ENCODE data around the gene CAMSAP2.

The CAMSAP2 gene

DNA sequence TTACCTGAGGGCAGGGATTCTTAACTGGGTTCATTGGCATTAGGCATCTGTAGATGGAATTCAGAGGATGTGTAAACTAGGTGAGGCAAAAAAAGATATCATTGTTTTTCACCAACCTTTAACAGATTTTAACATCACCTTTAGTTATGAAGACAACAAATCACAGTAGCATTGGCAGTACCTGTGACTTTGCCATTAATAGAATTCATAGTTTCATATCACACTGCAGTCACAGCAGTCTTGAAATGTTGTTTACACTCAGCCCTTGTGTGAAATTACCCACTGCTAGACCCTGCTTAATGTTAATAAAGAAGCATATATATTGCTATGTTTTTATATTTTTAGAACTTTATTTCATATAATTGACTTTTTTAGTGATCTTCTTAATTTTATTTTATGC lies 154.3 kb downstream of the CAMSAP2 start:
- TF ChIP-seq, protein P1, sequence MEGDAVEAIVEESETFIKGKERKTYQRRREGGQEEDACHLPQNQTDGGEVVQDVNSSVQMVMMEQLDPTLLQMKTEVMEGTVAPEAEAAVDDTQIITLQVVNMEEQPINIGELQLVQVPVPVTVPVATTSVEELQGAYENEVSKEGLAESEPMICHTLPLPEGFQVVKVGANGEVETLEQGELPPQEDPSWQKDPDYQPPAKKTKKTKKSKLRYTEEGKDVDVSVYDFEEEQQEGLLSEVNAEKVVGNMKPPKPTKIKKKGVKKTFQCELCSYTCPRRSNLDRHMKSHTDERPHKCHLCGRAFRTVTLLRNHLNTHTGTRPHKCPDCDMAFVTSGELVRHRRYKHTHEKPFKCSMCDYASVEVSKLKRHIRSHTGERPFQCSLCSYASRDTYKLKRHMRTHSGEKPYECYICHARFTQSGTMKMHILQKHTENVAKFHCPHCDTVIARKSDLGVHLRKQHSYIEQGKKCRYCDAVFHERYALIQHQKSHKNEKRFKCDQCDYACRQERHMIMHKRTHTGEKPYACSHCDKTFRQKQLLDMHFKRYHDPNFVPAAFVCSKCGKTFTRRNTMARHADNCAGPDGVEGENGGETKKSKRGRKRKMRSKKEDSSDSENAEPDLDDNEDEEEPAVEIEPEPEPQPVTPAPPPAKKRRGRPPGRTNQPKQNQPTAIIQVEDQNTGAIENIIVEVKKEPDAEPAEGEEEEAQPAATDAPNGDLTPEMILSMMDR (IDR thresholded peaks at IDR 0.05) = no peak
- no peaks in the 10 kb centered on the region for H3K36me3 ChIP-seq
- no peaks in the 10 kb centered on the region for H3K27me3 ChIP-seq
- H3K4me1 ChIP-seq (ENCODE audit: control insufficient read depth in 1 of 2, insufficient read depth in 1 of 2, low read depth in 1 of 2, low read length in 1 of 2) = peaks cover 35 to 60% of the 10 kb centered on the region in 2 experiments
- no peak overlapping the region for H3K27ac ChIP-seq
- H3K9me3 ChIP-seq = no peaks in the 10 kb centered on the region
- no peak overlapping the region for H3K4me3 ChIP-seq (ENCODE audit: low read depth in 1 of 2, low read length in 1 of 2)

DNA sequence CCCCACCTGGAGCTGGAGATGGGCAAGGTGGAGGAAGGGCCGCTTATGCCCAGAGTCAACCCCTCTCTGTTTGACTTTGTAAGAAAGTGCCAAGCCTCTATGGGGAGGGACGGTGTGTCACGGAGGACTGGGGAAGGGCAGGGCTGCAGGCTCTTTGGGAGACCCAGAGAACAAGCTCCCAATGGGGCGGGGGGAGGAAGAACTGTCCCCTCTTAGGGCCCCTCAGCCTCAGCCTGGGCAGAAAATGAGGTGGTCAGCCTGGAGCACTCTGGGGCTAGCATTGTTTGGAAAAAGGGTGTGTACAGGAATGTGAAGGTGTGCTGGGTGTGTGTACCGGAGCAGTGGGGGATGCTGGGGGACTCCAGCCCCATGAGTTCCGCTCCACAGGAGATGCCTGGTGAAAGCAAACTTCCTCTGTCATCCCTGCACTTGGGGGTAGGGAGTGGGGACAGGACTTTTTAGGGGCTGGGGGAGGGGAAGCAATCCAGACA lies 154.8 kb downstream of the CAMSAP2 start:
- Histone ChIP-seq H3K4me1 (ENCODE audit: control insufficient read depth in 1 of 2, insufficient read depth in 1 of 2, low read depth in 1 of 2, low read length in 1 of 2) (peaks cover 33 to 58% of the 10 kb centered on the region in 2 experiments), H3K36me3 (no peaks in the 10 kb centered on the region), H3K27ac (no peak overlapping the region), H3K27me3 (no peaks in the 10 kb centered on the region), H3K4me3 (ENCODE audit: low read depth in 1 of 2, low read length in 1 of 2) (no peak overlapping the region), H3K9me3 (no peaks in the 10 kb centered on the region)
- TF ChIP-seq, protein P1 (IDR thresholded peaks at IDR 0.05) = no peak

DNA sequence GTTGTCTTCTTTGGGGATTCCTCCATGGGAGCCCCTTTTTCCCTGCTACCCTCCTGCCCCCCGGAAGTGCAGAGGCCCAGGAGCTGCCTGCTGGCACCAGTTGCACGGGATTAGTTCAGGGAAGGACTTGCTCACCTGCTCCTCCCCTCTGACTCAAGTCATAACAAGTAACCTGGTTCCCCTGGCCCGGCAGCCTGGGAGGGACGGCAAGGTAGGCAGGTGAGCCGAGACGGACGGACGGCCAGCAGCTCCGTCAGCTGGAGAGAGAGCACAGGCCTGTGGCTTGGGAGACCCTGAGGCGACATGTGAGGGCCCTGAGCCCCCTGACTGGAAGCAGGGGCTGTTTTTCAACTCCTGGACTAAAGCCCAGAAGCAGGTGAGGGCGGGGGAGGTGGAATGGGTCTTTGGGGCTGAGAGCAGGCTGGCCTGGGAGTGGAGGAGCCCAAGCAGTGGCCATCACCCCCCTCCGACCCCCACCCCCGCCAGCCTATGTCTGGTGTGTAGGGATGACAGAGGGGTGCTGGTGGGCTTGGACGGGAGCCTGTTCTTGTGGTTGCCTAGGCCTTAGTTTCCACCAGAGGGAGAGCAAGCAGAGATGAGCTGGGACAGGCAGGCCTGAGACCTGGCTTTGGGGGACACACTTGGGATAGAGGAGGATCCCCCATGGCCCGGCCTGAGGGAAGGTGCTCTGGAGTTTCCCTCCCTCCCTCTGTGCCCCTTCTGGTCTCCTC lies 156.2 kb downstream of the CAMSAP2 start, which contains the start of gene INAVA:
INAVA (plus strand) TSS at position 189 of the 731 bp plus-strand sequence. CDS start 3,501 bp downstream, outside the sequence.
- Histone ChIP-seq H3K4me3 (ENCODE audit: low read depth in 1 of 2, low read length in 1 of 2) (no peak within 1 kb of the TSS), H3K27ac (no peak within 1 kb of the TSS), H3K27me3 (no peaks in the 10 kb centered on the region), H3K4me1 (ENCODE audit: control insufficient read depth in 1 of 2, insufficient read depth in 1 of 2, low read depth in 1 of 2, low read length in 1 of 2) (peaks cover 40 to 64% of the 10 kb centered on the region in 2 experiments), H3K36me3 (no peaks in the 10 kb centered on the region), H3K9me3 (no peaks in the 10 kb centered on the region)
- TF ChIP-seq, protein P1 (IDR thresholded peaks at IDR 0.05) = no peak

GRCh38 chr1:200895443-200895789 lies 156.7 kb downstream of the CAMSAP2 start:
- Histone ChIP-seq H3K9me3 (no peaks in the 10 kb centered on the region), H3K36me3 (no peaks in the 10 kb centered on the region), H3K4me3 (ENCODE audit: low read depth in 1 of 2, low read length in 1 of 2) (no peak overlapping the region), H3K27ac (no peak overlapping the region), H3K4me1 (ENCODE audit: control insufficient read depth in 1 of 2, insufficient read depth in 1 of 2, low read depth in 1 of 2, low read length in 1 of 2) (peaks cover 40 to 64% of the 10 kb centered on the region in 2 experiments), H3K27me3 (no peaks in the 10 kb centered on the region)
- TF ChIP-seq, protein P1 (IDR thresholded peaks at IDR 0.05) = no peak

GRCh38 chr1:200895801-200896530 lies 157.3 kb downstream of the CAMSAP2 start:
- TF ChIP-seq, protein P1 (IDR thresholded peaks at IDR 0.05) = no peak

More at GRCh38 chr1:200895801-200896530, 157.3 kb downstream of the CAMSAP2 start:
- Histone ChIP-seq H3K27ac (no peak overlapping the region), H3K36me3 (no peaks in the 10 kb centered on the region), H3K9me3 (no peaks in the 10 kb centered on the region), H3K27me3 (no peaks in the 10 kb centered on the region), H3K4me3 (ENCODE audit: low read depth in 1 of 2, low read length in 1 of 2) (no peak overlapping the region), H3K4me1 (ENCODE audit: control insufficient read depth in 1 of 2, insufficient read depth in 1 of 2, low read depth in 1 of 2, low read length in 1 of 2) (peaks cover 36 to 59% of the 10 kb centered on the region in 2 experiments)

Measured in neutrophil (primary cell).